Loucy (cell line): ENCODE measurements around the gene INTS11.

Experiments used
- H2AFZ ChIP-seq: fragments of 200-600 bp; sonication (generic); 2 replicates; pipeline ENCODE4 v1.6.0; 2016; ENCODE audit warnings: antibody characterized with exemption, mild to moderate bottlenecking, low read length, moderate library complexity
- H3F3A ChIP-seq: fragments of 200-600 bp; 2 replicates; pipeline ENCODE4 v1.6.0; 2016; ENCODE audit warnings: antibody characterized with exemption, low read depth, mild to moderate bottlenecking
- H3K27me3 ChIP-seq: fragments of 200-600 bp; sonication (generic); 2 replicates; pipeline ENCODE4 v1.6.1; 2014; ENCODE audit warnings: low read length, mild to moderate bottlenecking; ENCODE audit not compliant: insufficient read depth, poor library complexity, severe bottlenecking
- H3K36me3 ChIP-seq: fragments of 200-600 bp; sonication (generic); 2 replicates; pipeline ENCODE4 v1.6.1; 2016; ENCODE audit warnings: low read length; ENCODE audit not compliant: insufficient read depth
- H3K4me1 ChIP-seq: fragments of 200-600 bp; sonication (generic); 2 replicates; pipeline ENCODE4 v1.5.1; 2014; ENCODE audit warnings: low read length, mild to moderate bottlenecking; ENCODE audit not compliant: insufficient read depth, poor library complexity, severe bottlenecking
- H3K4me2 ChIP-seq: fragments of 200-600 bp; sonication (generic); 2 replicates; pipeline ENCODE4 v1.6.0; 2014; ENCODE audit warnings: antibody characterized with exemption, low read length, low read depth, mild to moderate bottlenecking; ENCODE audit not compliant: poor library complexity, severe bottlenecking
- H3K4me3 ChIP-seq: fragments of 200-600 bp; sonication (generic); 2 replicates; pipeline ENCODE4 v1.5.1; 2014; ENCODE audit warnings: low read length, mild to moderate bottlenecking, mixed read lengths; ENCODE audit not compliant: poor library complexity, severe bottlenecking
- H3K79me2 ChIP-seq: fragments of 200-600 bp; sonication (generic); 2 replicates; pipeline ENCODE4 v1.6.1; 2014; ENCODE audit warnings: low read length; ENCODE audit not compliant: insufficient read depth
- H3K9ac ChIP-seq: fragments of 200-600 bp; sonication (generic); 2 replicates; pipeline ENCODE4 v1.6.0; 2014; ENCODE audit warnings: mild to moderate bottlenecking, low read depth, low read length, moderate library complexity; ENCODE audit not compliant: poor library complexity, severe bottlenecking
- H3K9me2 ChIP-seq: fragments of 200-600 bp; sonication (generic); replicated peaks from 2 replicates; pipeline ENCODE4 v1.6.1; 2016; ENCODE audit warnings: low read depth, low read length, mixed read lengths
- H3K9me3 ChIP-seq: fragments of 200-600 bp; sonication (generic); 2 replicates; pipeline ENCODE4 v1.6.1; 2014; ENCODE audit warnings: mild to moderate bottlenecking, antibody characterized with exemption, low read length, low read depth; ENCODE audit not compliant: insufficient read depth
- H4K20me1 ChIP-seq: fragments of 200-600 bp; sonication (generic); 2 replicates; pipeline ENCODE4 v1.6.0; 2014; ENCODE audit warnings: antibody characterized with exemption, low read length, mild to moderate bottlenecking; ENCODE audit not compliant: insufficient read depth, poor library complexity, severe bottlenecking
- CTCF ChIP-seq: fragments of 200-600 bp; sonication (generic); conservative IDR thresholded peaks from 2 replicates; pipeline ENCODE4 v1.5.1; 2014; ENCODE audit warnings: mild to moderate bottlenecking, antibody characterized with exemption, low read length
- EZH2phosphoT487 ChIP-seq: fragments of 200-600 bp; IDR thresholded peaks from 2 replicates; pipeline ENCODE4 v1.6.1; 2018; ENCODE audit warnings: antibody characterized with exemption, mild to moderate bottlenecking, moderate library complexity, borderline replicate concordance

INTS11 gene

GRCh38 chr1:1314678-1315335 is 9.7 kb downstream of the INTS11 start:
- Histone ChIP-seq H3F3A (no peaks in the 10 kb centered on the region), H3K9me3 (no peaks in the 10 kb centered on the region), H3K4me1 (peaks cover 5% of the 10 kb centered on the region), H3K79me2 (peaks cover 29% of the 10 kb centered on the region; the same call in 1 of the 2 replicates), H3K36me3 (peaks cover 40% of the 10 kb centered on the region; the same call in 1 of the 2 replicates), H3K4me3 (no peak overlapping the region), H3K9ac (no peak overlapping the region), H3K9me2 (no peaks in the 10 kb centered on the region), H3K4me2 (no peak overlapping the region), H2AFZ (no peak overlapping the region), H3K27me3 (no peaks in the 10 kb centered on the region), H4K20me1 (peaks cover 18% of the 10 kb centered on the region)
- TF ChIP-seq CTCF (no peak), EZH2phosphoT487 (no peak)

DNA sequence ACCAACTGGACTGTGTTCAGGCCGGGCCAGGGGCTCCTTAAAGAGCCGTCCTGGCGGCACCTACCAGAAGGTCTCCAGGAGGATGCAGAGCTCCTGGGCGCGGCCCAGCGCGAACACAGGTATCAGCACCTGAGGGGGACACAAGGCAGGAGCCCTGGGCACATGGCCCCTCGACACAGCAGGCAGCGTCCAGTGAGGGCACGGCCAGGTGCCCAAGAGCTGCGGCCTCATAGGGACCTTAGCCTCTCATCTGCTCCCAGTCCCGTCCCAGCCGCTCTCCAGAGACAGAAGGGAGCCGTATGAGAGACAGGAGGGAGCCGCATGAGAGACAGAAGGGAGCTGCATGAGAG is 10.2 kb downstream of the INTS11 start:
- TF ChIP-seq EZH2phosphoT487 = no peak
- TF ChIP-seq CTCF = no peak
- no peaks in the 10 kb centered on the region for H3K27me3 ChIP-seq

DNA sequence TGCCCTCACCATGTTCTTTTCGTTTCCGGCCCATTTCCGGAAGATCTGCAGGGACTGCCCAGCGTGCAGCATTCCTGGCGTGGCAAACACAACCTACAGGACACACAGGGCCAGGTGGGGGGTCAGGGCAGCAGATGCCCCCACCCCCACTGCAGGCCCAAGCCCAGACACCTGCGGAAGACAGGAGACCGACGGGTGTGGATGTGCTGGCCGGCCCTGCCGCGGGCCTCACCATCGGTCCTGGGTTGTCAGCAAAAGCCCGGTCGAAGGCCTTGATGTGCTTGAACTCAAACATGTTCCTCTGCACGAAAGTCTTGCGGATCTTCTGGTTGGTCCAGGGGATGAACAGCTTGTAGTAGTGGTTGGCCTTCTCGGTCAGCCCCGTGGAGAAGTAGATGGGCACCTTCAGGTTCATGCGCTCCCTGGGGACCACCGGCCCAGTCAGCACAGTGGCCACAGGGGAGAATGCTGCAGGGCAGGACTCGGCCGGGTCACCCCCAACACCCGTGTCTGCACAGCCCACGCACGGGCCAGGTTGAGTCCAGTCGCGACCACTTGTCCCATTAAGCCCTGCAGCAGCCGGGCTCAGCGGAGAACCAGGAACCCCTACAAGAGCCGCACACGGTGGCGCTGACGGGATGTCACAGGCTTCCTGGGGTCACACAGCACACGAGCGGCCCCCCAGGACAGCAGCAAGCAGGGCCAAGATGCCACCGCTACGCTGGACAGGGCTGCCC is 10.8 kb downstream of the INTS11 start:
- TF ChIP-seq EZH2phosphoT487 (no peak), CTCF (no peak)
- no peak overlapping the region for H3K4me2 ChIP-seq
- no peak overlapping the region for H2AFZ ChIP-seq
- H3K27me3 ChIP-seq = no peaks in the 10 kb centered on the region
- H3K4me3 ChIP-seq = no peak overlapping the region
- no peaks in the 10 kb centered on the region for H3F3A ChIP-seq
- no peaks in the 10 kb centered on the region for H3K9me2 ChIP-seq
- no peaks in the 10 kb centered on the region for H3K9me3 ChIP-seq
- peaks cover 12% of the 10 kb centered on the region for H3K4me1 ChIP-seq
- peaks cover 24% of the 10 kb centered on the region for H4K20me1 ChIP-seq
- peaks cover 30% of the 10 kb centered on the region; the same call in 1 of the 2 replicates for H3K79me2 ChIP-seq
- peaks cover 40% of the 10 kb centered on the region; the same call in 1 of the 2 replicates for H3K36me3 ChIP-seq
- no peak overlapping the region for H3K9ac ChIP-seq

More for the DNA sequence above, 10.2 kb downstream of the INTS11 start:
- Histone ChIP-seq H3K4me3 (no peak overlapping the region), H3K4me1 (peaks cover 8% of the 10 kb centered on the region), H4K20me1 (peaks cover 23% of the 10 kb centered on the region), H3K9ac (no peak overlapping the region), H3K36me3 (peaks cover 40% of the 10 kb centered on the region; the same call in 1 of the 2 replicates), H3K9me3 (no peaks in the 10 kb centered on the region), H3F3A (no peaks in the 10 kb centered on the region), H3K79me2 (peaks cover 29% of the 10 kb centered on the region; the same call in 1 of the 2 replicates), H3K9me2 (no peaks in the 10 kb centered on the region), H3K4me2 (no peak overlapping the region), H2AFZ (no peak overlapping the region)
